GM21423 (cell line): ENCODE data around the gene RAD1.
A peak's percentile ranks its signal among the peaks of the same experiment; 100 is the strongest.

ENCODE experiments used
- ATAC-seq: cut with Tn5 transposase; IDR thresholded peaks from one replicate; pipeline ENCODE4 v1.9.1; 2021; ENCODE audit warnings: mild to moderate bottlenecking, moderate library complexity; ENCODE audit not compliant: unreplicated experiment

Gene RAD1

GRCh38 chr5:34916518-34916917, 1.2 kb upstream of the RAD1 start:
- no peak for ATAC-seq

- ATAC-seq: peak; percentile 9
Observed at GRCh38 chr5:34915856-34916192, 520 bp upstream of the RAD1 start.

GRCh38 chr5:34914671-34915138, 599 bp downstream of the RAD1 start:
- peak; percentile 14 for ATAC-seq

GRCh38 chr5:34913072-34913471, 2.2 kb downstream of the RAD1 start:
- ATAC-seq: no peak

- no peak for ATAC-seq
Observed at GRCh38 chr5:34905564-34905963, 9.7 kb downstream of the RAD1 start.

- no peak for ATAC-seq
Observed at GRCh38 chr5:34903260-34903659, 12.0 kb downstream of the RAD1 start.

GRCh38 chr5:34900652-34901051, 14.7 kb downstream of the RAD1 start:
- ATAC-seq: no peak

- no peak for ATAC-seq
Observed at GRCh38 chr5:34899066-34899465, 16.2 kb downstream of the RAD1 start.

GRCh38 chr5:34898258-34898895, 16.9 kb downstream of the RAD1 start:
- ATAC-seq: peak; percentile 84

- ATAC-seq: no peak
Observed at GRCh38 chr5:34897646-34898045, 17.7 kb downstream of the RAD1 start.

GRCh38 chr5:34895641-34896419, 19.5 kb downstream of the RAD1 start:
- ATAC-seq: no peak

GRCh38 chr5:34894716-34895115, 20.6 kb downstream of the RAD1 start:
- ATAC-seq: no peak

- ATAC-seq: no peak
Observed at GRCh38 chr5:34892414-34892813, 22.9 kb downstream of the RAD1 start.

- no peak for ATAC-seq
Observed at GRCh38 chr5:34891981-34892380, 23.3 kb downstream of the RAD1 start.

GRCh38 chr5:34889394-34889793, 25.9 kb downstream of the RAD1 start:
- no peak for ATAC-seq

- no peak for ATAC-seq
Observed at GRCh38 chr5:34886392-34887119, 28.7 kb downstream of the RAD1 start.

- no peak for ATAC-seq
Observed at GRCh38 chr5:34881246-34881645, 34.1 kb downstream of the RAD1 start.

GRCh38 chr5:34876275-34876674, 39.0 kb downstream of the RAD1 start:
- no peak for ATAC-seq

- ATAC-seq: no peak
Observed at GRCh38 chr5:34870382-34870781, 44.9 kb downstream of the RAD1 start.

GRCh38 chr5:34869256-34869655, 46.0 kb downstream of the RAD1 start:
- ATAC-seq: no peak

GRCh38 chr5:34868791-34869190, 46.5 kb downstream of the RAD1 start:
- no peak for ATAC-seq

GRCh38 chr5:34867660-34868059, 47.6 kb downstream of the RAD1 start:
- no peak for ATAC-seq
